Neutrophil (primary cell): ENCODE data around the gene FOXL3.

Experiments
- H3K27ac ChIP-seq: fragments of 200-600 bp; sonication (generic); 2 replicates; pipeline ENCODE4 v1.5.1; 2016; ENCODE audit warnings: mild to moderate bottlenecking, moderate library complexity
- H3K27me3 ChIP-seq: fragments of 200-600 bp; sonication (generic); 2 replicates; pipeline ENCODE4 v1.6.0; 2016; ENCODE audit warnings: mild to moderate bottlenecking
- H3K36me3 ChIP-seq: fragments of 200-600 bp; sonication (generic); 2 replicates; pipeline ENCODE4 v1.5.1; 2017
- H3K4me1 ChIP-seq, 2 experiments: fragments of 200-600 bp in 1 of 2; sonication (generic) in 1 of 2; 1 replicate in 1 of 2; 2 replicates in 1 of 2; pipeline versions ENCODE4 v1.5.1 to v1.6.1; 2013 to 2016; ENCODE audit warnings: low read depth in 1 of 2, low read length in 1 of 2, mild to moderate bottlenecking in 1 of 2, moderate library complexity in 1 of 2; ENCODE audit not compliant: control insufficient read depth in 1 of 2, insufficient read depth in 1 of 2
- H3K4me3 ChIP-seq, 2 experiments: fragments of 200-600 bp in 1 of 2; sonication (generic) in 1 of 2; 1 replicate in 1 of 2; 2 replicates in 1 of 2; pipeline ENCODE4 v1.5.1; 2013 to 2016; ENCODE audit warnings: low read depth in 1 of 2, low read length in 1 of 2, mild to moderate bottlenecking in 1 of 2, moderate library complexity in 1 of 2
- H3K9me3 ChIP-seq: fragments of 200-600 bp; sonication (generic); 2 replicates; pipeline ENCODE4 v1.5.1; 2016
- TF ChIP-seq, protein P1 (sequence below): fragments of 200-600 bp; sonication (generic); IDR thresholded peaks from 2 replicates; pipeline ENCODE4 v1.5.1; 2016; ENCODE audit warnings: antibody characterized with exemption

FOXL3 gene

GRCh38 chr7:326809-327232, 36.9 kb downstream of the FOXL3 start:
- no peaks in the 10 kb centered on the region for H3K9me3 ChIP-seq
- TF ChIP-seq, protein P1, sequence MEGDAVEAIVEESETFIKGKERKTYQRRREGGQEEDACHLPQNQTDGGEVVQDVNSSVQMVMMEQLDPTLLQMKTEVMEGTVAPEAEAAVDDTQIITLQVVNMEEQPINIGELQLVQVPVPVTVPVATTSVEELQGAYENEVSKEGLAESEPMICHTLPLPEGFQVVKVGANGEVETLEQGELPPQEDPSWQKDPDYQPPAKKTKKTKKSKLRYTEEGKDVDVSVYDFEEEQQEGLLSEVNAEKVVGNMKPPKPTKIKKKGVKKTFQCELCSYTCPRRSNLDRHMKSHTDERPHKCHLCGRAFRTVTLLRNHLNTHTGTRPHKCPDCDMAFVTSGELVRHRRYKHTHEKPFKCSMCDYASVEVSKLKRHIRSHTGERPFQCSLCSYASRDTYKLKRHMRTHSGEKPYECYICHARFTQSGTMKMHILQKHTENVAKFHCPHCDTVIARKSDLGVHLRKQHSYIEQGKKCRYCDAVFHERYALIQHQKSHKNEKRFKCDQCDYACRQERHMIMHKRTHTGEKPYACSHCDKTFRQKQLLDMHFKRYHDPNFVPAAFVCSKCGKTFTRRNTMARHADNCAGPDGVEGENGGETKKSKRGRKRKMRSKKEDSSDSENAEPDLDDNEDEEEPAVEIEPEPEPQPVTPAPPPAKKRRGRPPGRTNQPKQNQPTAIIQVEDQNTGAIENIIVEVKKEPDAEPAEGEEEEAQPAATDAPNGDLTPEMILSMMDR, result no peak
- H3K27me3 ChIP-seq, result peaks cover 24% of the 10 kb centered on the region
- H3K36me3 ChIP-seq, result no peaks in the 10 kb centered on the region
- H3K27ac ChIP-seq, result no peak overlapping the region
- H3K4me1 ChIP-seq, result no peaks in the 10 kb centered on the region
- H3K4me3 ChIP-seq, result no peak overlapping the region

DNA sequence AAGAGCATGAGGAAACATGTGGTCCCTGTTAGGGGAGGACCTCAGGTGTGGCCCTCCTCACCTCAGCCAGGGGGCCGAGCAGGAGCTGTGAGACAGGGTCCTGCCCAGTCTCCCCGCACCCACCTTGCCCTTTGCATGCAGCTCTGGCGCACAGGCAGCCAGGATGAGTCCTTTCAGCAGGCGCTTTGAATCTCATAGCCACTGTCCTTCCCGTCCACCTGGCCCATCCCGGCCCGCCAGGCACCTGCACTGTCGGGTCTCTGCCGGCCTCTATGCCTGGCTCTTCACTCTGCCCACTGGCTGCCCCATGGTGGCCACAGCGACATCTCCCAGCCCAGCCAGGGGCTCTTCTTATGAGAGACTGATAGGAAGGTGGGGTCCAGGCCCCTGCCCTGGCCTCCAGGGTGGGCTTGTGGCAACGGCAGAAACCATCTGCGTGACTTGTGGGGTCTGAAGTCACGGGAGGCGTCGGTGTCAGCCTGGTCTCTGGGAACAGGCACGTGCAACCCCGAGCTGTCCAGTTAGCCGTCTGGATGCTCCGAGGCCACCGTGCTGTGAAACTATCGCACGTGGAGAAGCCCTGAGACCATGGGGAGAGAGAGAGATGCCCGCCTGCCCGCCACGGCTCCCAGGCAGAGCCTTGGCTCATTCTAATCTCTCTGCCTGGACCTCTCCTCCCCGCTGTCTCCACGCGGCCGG, 37.4 kb downstream of the FOXL3 start:
- Histone ChIP-seq H3K27ac (no peak overlapping the region), H3K27me3 (peaks cover 28% of the 10 kb centered on the region), H3K36me3 (no peaks in the 10 kb centered on the region), H3K4me3 (no peak overlapping the region), H3K9me3 (no peaks in the 10 kb centered on the region), H3K4me1 (no peaks in the 10 kb centered on the region)
- TF ChIP-seq, protein P1, result no peak

- H3K4me1 ChIP-seq, result no peaks in the 10 kb centered on the region
- no peaks in the 10 kb centered on the region for H3K9me3 ChIP-seq
- H3K27ac ChIP-seq, result no peak overlapping the region
- peaks cover 28% of the 10 kb centered on the region for H3K27me3 ChIP-seq
- TF ChIP-seq, protein P1, result no peak
- no peak overlapping the region for H3K4me3 ChIP-seq
- no peaks in the 10 kb centered on the region for H3K36me3 ChIP-seq
Measured at GRCh38 chr7:327991-328702, 38.2 kb downstream of the FOXL3 start.

DNA sequence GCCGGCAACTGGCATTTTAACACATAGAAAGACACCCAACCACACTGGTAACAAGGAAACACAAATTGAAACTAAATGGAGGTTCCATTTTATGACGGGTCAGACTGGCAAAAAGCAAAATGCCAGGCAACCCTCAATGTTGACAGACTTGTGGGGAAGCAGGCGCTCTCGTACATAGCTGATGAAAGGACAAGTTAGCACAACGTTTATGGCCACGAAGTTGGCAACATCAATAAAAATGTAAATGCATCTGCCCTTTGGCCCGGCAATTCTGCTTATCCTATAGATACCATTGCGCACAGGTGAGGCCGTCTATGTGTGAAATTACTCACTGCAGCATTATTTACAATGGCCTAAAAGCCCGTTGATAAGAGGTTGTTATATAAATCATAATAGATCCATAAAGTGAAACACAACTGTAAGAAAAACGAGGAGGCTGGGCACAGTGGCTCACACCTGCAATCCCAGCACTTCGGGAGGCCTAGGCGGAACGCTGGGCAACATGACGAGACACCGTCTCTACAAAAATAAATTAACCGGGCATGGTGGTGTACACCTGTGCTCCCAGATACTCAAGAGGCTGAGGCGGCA, 39.8 kb downstream of the FOXL3 start:
- H3K4me1 ChIP-seq, result no peaks in the 10 kb centered on the region
- H3K36me3 ChIP-seq, result no peaks in the 10 kb centered on the region
- H3K9me3 ChIP-seq, result no peaks in the 10 kb centered on the region
- H3K27ac ChIP-seq, result no peak overlapping the region
- TF ChIP-seq, protein P1, result no peak
- H3K4me3 ChIP-seq, result no peak overlapping the region
- peaks cover 21% of the 10 kb centered on the region for H3K27me3 ChIP-seq

- H3K4me3 ChIP-seq, result no peak overlapping the region
- no peak overlapping the region for H3K27ac ChIP-seq
- peaks cover 21% of the 10 kb centered on the region for H3K27me3 ChIP-seq
- H3K36me3 ChIP-seq, result no peaks in the 10 kb centered on the region
- TF ChIP-seq, protein P1, result no peak
- H3K9me3 ChIP-seq, result no peaks in the 10 kb centered on the region
- no peaks in the 10 kb centered on the region for H3K4me1 ChIP-seq
Measured at GRCh38 chr7:330511-331230, 40.7 kb downstream of the FOXL3 start.
